ENCODE results near the gene RAI1.
"Not testable (repeated sequence)": the region's sequence is repeated elsewhere in the genome, so short reads cannot be mapped to it uniquely, and the experiment has no call there.

The RAI1 gene

DNA sequence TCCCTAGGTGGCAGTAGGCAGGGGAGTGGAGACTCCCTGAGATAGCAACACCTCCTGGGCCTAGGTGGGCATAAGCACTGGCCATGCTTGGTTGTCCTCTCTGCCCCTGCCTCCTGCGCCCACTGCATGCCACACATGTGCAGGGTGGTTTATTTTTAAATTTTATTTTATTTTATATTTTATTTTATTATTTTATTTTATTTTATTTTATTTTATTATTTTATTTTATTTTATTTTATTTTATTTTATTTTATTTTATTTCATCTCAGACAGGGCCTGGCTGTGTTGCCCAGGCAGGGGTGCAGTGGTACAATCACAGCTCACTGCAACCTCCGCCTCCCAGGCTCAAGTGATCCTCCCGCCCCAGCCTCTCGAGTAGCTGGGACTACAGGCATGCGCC is 126.9 kb downstream of the RAI1 start:
- not testable (repeated sequence) for DNase-seq

DNA sequence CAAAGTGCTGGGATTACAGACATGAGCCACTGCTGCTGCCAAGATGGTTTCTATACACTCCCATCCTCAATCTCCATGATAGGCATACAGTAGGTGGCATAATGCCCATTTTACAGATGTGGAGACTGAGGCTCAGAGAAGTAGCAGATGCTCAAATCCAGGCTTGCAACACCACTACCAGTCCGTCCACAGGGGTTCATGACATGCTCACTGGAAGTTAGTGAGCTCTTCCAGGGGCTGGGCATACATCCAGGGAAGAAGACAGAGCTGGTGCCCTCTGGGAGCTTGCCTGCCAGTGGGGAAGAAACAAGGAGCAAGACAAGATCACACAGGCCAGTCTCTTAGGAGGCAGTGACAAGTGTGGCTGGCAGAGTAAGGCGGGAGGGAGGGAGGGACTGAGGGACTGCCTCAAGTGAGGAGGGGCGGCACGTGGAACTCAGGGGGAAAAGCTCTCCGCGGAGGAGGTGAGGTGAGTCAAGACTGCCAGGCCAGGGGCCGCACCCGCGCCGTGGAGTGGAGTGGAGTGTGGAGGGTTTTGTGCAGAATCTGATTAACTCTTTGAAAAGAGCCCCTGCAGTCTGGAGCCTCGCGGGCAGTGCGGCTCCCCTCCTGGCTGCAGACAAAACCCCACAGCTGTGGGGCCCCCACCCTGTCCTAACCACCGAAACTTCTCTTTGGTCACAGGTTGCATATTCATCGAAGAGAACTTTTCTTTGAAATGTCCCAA is 127.6 kb downstream of the RAI1 start:
- DNase-seq, result no peak

DNA sequence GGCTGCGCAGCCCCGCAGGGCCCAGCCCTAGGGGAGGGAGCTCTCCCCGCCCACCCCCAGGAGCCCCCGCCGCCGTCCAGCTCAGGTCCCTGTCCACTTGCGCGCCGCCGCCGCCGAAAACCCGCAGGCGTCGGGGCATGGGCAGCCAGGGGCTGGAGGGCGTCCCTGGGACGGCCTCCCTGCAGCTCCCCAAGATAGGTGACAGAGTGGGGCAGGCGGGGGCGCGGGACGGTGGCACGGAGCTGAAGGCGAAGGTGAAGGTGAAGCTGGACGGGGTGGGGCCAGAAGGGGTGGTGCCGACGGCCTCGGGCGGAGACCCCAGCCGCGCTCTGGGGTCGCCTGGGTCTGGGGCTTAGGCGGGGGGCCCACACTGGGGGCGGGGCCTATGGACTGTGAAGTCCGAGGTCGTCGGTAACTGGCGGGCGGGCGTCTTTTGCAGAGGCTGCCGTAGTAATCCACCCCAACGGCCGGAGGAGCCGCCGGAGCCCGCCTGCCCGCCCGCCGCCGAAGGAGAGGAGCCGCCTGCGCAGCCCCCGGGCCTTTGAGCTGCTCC is 128.3 kb downstream of the RAI1 start:
- DNase-seq, result no peak

DNA sequence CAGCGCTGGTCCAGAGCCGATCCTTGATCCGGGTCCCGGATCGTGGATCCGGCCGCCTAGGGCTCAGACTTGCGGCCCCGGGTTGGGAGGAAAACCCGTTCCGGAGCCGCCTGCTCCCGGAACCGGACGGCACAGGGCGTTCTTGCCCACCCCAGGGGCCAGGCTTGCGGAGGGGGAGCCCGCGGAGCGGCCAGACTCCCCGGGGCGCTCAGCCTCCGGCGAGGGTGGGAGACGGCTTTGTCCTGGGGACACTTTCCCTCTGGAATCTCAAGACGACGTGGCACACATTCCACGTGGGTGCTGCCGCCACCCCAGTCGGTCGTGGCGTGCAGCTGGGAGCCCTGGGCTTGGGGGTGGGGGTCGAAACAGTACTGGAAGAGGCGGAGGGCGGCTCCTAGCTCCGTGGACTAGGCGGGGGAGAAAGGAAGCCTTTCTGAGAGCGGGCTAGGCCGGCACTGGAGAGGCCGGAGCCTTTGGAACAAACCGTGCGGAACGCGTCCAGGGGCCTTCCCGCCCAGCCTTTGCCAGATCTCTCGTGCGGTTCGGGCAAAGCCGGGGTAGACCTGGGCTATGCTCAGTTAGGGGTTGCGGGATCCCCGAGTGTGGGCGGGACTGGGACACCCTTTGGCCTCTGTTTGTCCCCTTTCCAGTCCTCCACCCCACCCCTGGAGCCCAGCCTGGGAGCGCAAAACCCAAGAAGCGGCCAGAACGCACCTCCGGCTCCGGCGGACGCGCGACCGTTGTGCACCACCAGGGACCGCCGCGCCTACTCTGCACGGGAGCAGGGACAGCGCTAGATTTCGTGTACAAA is 129.0 kb downstream of the RAI1 start:
- DNase-seq, result no peak

DNA sequence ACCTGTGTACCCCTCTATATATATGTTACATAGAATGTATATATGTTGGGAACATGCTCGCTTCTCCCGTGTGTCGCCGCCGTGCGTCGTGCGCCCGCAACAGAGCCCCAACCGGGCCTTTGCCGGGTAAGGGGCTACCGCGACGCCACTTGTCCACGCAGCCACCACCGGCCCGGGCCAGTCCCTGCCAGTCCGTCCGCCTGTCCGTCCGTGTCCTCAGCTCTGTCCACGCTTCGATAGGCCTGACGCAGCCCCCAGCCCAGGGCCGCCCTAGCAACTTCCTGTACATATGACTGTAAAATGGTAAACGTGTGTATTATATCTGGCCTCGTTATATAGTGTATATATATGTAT is 129.6 kb downstream of the RAI1 start:
- no peak for DNase-seq

DNA sequence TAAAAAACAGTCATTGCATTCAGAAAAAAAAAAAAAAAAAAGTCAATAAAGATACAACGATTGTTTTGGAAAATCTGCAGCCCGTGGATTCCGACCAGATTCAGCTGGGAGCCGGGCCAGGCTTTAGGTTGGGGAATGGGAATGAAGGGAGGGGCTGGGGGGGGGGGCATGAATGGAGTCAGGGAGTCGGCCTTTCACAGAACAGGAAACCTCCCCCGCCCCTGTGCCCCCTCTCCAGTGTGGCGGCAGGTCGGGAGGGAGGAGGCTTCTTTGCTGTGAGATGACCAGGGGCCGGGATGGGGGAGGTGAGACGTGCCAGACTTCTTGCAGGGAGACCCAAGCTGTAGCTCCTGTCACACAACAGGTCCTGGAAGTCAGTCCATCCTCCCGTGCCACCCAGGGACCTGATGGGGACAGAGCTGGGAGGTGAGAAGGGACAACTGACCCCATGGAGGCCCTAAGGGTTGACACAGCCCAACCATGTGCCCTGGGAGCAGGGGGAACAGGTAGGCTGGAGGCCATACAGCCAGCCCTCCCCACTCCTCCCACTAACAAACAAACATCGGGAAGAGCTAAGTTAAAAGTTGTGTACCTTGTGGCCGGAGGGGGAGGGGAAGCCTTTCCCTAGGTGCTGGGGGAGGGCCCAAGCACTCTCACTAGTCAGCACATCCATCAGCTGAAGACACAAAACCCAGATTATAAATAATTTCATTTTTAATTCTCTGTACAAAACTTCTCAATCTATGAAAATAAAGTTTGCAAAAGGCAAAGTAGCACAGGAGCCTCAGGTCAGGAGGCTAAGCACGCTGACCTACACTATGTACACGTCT is 130.3 kb downstream of the RAI1 start:
- DNase-seq, result no peak

DNA sequence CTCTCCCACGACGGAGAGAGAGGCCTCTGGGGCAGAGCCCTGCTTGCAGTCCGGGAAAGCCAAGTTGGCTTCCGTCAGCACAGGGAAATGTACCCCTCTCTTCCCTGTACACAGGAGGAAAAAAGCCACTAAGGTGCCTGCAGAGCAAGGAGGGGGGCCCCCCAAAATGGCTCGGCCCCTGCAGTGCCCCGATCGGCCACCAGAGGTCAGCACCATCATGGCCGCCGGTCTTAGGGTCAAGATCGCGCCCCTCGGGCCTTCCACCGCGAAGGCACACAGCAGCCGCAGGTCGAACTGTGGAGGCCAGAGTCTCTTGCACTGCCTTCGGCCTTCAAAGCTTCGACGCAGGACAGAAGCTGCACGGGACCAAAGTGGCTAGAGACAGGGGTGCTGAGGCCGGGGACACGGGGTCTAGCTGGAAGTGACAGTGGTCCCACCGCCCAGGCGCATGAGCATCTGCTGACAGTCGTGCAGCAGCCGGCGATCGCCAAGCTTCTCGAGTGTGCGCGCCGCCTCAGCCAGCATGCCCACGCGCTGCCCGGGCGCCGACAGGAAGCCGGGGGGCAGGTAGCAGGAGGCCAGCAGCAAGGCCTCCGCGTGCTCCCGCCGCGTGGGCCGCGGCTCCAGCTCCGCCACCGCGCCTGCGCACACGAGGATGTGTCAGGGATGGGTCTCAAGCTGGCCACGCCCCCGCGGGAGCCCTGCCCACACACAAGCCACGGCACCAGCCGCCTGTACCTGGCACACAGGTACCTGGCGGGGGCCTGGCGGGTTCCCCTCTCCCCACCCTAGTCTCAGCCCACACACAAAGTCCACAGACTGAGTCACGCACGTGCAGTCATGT is 131.2 kb downstream of the RAI1 start:
- no peak for DNase-seq

DNA sequence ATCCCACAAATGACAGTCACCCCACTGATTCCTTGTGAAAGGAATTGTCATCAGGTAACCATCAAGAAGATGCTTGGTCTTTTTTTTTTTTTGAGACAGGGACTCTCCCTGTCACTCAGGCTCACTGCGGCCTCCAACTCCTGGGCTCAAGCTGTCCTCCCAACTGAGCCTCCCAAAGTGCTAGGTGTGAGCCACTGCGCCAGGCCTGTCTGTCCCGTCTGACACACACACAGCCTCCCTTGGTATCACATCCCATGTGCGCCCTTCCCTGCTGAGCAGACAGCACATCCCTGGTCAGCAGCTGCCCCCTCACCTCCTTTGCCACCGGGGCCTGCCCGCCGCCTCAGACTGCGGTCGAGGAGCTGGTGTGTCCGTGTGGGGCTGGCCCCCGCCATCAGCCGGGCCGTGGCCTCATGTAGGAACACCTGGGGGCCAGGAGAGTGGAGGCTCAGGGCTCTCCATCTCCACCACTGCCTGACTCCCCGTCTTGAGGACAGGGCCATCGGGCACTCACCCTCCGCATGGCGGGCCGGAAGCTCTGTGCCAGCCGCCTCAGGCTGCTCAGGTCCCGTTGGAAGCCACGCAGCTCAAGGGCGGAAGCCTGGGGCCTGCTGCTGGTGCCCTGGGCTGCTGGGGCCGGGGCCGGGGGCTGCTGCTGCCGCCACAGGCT is 131.9 kb downstream of the RAI1 start:
- no peak for DNase-seq

DNA sequence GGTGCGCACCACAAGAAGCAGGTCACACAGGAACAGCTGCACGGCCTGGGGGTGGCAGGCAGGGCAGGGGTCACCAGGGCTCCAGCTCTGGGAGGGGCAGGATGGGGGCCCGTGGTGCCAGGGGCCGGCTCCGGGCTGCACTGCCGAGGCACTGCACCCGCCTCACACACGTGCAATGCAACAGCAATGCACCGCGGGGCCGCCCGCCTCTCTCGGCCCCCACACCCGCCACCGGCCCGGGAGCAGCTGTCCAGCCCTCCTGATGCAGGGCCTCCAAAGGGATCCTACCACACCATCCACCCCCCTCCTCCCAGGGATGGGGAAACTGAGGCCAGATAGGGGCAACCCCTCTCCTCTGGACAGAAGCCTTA is 132.5 kb downstream of the RAI1 start:
- DNase-seq, result no peak

DNA sequence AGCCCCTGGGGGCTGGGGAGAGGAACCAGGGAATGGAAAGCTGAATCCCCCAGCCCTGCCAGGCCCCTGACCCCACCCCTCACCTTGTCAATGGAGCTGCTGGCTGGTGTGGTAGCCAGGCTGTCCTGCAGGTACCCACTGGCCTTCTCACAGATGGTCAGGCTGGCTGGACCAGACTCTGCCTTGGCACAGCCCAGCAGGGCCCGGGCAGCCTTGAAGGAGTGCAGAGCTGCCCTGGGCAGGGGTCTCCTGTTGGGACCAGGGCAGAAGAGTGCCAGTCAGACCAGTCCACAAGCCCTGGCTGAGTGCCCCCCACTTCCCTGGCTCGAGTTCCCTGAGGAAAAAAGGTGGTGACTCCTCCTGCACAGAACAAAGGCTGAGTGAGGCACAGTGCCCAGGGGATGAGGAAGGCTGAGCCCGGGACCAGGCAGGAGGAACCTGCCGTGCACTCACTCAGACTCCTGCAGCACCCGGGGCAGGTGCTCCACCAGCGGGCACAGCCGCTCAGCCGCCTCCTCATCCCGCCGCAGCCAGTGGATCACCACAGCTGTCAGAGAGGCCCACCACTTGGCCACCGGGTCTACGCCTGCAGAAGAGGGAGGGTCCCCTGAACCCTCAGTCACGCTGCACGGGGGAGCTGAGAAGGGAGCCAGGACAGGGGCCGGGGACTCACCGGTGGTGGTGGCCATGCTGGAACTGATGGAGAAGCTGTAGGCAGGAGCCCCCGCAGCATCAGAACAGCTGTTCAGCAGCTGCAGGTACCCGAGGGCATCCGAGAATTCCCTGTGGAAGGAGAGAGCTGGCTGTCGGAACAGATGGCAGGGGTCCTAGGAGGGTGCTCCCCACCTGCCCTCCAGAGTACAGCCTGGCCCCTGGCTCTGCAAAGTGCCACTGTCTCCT is 133.2 kb downstream of the RAI1 start:
- no peak for DNase-seq

DNA sequence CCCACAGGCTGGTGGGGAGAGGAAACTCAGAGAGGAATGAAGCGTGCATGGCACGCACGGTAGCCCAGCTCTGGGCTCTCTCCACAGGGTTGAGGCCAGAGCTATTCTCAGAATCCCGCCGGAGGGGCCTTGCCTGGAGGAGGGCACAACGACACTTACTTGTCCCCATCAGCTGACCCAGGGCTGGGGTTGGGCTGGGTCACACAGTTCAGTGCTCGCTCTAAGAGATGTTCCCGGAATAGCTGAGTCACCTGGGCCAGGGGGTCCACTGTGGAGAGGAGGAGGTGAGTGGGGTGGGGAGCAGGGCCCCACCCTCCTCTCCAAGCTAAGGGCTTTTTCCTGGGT is 133.8 kb downstream of the RAI1 start:
- DNase-seq, result no peak

DNA sequence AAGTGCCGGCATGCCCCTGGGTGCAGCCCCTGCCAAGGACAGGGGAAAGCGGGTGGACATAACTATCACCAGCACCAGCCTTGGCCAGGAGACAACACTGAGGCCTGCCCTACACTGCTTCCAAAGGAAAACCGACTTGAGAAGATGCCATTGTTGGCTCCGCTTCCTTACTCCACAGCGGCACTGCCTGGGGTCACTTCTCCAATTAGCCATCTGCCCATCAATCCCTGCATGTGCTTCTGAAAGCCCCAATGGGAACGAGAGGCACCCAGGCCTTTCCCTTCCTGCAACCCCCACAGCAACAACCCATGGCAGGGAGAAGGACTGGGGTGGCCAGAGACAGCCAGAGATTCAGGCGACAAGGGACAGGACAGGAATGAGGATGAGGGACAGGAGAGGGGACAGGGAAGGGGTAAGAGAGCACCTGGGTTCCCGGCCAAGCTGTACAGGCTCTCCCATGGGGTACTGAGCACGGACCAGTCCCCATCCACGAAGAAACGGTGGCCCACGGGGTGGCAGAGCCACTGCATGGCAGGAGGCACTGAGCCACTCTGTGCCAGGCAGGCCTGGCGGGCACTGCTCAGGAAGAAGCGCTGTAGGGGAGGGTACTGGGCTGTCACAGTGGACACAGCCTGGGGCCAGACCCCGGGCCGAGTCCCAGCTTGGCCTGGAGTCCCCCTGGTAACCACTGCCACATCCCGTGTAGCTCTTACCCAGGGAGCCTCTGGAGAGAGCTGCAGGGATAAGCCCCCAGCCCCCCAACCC is 134.4 kb downstream of the RAI1 start:
- DNase-seq, result no peak

DNA sequence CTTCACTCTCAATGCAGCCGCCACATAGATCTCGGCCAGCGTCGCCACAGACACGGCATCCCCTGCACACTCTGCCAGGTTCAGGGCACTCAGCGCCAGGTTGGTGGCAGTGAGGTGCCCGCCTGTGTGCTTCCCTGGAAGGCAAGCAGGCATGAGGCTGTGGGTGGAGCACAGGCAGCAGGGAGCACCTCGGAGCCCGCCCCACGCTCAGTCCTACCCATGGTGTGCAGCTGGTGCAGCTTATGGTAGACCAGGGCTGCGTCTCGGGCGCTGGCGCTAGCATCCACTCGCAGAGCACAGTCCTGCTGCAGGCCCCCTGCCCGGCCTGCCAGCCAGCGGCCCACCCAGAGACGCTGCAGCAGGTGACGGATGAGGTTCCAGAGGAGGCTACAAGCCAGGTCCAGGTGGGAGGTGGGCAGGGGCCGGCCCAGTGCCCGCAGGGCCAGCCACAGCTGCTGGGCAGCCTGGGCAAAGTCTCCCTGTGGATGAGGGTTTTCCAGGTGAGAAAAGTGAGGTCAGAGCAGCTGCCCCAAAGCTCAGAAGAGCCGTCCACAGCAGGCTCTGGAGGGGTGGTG is 135.1 kb downstream of the RAI1 start:
- DNase-seq, result no peak

DNA sequence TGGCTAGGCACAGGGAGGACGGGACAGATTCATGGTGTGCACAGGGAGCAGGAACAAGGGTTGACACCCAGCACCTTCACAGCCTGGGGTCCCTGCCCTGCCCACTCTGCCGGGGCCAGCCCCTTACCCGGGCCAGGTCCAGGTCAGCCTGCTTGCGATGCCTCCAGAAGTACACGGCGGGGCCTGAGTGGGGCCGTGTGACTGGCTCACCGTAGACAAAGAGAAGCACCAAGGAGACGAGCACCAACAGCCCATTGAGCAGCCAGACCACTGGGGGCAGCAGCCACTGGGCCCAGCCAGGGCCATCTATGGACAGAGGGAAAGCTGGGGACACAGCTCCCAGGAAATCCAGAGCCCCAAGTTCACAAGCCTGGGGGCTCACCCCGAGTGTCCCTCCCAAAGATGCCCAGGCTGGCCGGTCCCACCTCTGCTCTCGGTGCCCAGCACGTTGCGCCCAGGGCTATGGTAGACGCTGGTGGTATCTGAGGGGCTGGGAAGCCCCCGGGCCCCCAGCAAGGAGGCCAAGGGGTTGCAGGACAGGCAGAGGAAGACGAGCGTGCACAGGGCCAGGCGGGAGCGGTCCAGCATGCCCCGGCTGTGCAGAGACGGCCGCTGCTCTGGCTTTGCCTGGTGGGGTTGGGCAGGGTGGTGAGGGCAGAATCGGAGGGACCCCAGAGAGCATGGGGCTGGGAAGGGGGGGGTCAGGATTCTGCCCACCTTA is 135.7 kb downstream of the RAI1 start:
- DNase-seq, result no peak

DNA sequence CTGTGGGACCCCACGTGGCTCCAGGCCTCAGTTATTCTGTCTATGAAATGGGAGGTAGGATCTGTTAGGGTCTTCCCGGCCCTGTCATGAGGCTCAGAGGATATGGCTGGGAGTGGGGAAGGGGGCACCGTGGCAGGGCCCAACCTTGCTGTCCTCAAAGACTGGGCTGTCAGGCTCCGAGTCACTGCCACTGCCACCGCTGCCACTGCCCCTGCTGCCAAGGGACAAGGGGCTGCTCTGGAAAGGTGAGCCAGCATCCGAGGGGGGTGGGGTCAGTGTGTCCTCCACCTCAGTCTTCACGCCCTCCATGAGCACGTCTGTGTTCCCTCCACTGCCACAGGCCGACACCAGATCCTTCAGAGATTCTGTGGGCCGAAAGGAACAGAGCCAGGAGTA is 136.3 kb downstream of the RAI1 start:
- DNase-seq, result no peak

DNA sequence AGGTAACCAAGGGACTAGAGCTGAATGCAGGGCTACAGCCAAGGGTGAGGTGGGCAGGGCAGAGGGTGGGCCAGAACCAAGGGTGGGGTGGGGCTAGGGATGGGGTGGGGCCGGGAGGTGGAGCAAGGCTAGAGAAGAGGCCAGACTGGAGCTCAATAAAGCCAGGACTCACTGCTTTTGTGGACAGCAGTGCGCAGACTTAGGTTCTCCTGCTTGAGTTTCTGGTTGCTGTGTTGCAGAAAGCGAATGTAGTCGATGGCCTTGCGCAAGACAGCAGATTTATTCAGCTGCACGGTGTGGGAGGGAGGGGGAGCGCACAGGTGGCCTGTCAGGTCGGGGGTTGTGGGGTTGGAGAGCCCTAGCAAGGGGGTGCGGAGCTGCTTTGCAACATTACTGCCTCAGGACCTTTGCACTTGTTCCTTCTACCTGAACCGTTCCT is 136.8 kb downstream of the RAI1 start:
- no peak for DNase-seq

DNA sequence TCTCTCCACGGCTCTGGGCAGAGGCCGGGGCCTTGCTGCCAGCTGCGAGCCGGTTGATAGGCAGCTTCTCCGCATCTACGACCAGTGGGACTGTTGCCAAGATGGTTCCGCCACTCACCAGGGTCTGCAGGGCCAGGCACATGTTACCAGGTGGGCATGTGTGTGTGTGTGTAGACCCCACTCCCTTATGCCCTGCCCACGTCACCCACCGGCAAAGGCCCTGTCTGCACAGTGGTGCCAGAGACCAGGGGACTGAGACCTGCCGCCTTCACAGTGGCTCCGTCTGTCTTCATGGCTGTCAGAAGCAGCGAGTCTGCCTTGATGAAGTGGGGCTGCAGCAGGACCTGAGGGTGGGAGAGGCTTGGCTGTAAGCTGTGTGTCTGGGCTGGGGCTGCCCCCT is 137.9 kb downstream of the RAI1 start:
- no peak for DNase-seq

DNA sequence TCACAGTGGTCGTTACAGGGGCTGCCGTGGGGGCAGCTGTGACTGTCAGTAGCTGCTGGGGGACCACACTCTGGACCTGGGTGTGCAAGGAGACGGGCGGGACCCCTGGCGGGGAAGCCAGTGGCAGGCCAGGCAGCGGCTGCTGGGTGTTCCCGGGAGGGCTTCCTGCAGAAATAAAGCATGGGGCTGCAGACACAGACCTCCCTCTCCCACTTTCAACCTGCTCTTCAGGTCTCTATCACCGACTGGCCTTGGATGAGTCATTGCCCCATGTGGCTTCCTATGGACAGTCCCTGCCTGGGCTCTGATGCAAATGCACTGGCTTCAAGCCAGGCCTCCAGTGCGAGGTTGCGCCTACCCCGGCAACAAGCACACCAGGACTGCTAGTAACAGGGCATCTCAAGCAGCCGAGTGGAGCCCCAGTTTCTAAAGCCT is 138.3 kb downstream of the RAI1 start:
- peak; percentile 56 for DNase-seq

DNA sequence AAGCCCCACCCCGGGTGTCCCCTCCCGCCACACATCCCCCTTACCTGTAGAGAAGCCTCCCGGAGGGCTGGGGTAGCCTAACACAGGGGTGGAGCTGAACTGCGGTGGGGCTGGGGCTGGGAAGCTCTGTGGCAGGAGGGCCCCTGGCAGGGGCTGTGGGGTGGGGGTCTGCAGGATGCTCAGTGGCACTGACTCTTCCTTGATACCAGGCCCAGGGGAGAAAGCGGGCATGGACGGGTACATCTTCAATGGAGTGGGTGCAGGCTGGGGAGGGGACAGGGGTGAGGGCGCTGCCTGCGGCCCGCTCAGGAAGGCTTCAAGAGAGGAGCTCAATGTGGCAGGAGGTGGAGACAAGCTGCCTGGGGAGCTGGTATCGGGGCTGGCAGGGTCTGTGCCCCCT is 138.8 kb downstream of the RAI1 start:
- DNase-seq, result no peak
